H1 (cell line): ENCODE measurements around the gene CCDC7. TPM values are rescaled to one million over a fixed set of nuclear protein-coding genes. Genes with fewer than 3 reads are reported as not detected.

Experiments used
- CTCF ChIA-PET: fragments of 300-600 bp; sonication (Branson Sonifier 250); formaldehyde crosslinking; loops from one replicate; lab custom pipeline; 2021; ENCODE audit not compliant: partially characterized antibody; lab: Charles Lee
- POLR2A ChIA-PET: fragments of 300-600 bp; sonication (Branson Sonifier 250); formaldehyde crosslinking; loops from one replicate; lab custom pipeline; 2021; ENCODE audit warnings: inconsistent platforms; ENCODE audit not compliant: partially characterized antibody; lab: Charles Lee
- DNase-seq, 2 experiments: peaks; one replicate each; pipeline versions ENCODE4 v3.0.0 to v3.0.0-alpha.2; 2010 to 2022; ENCODE audit warnings: low spot score in 2 of 2, low read depth in 1 of 2, mixed read lengths in 1 of 2
- FAIRE-seq: peaks from 2 replicates; lab custom pipeline; 2011; peaks lifted over from hg19 to GRCh38; lab: Jason Lieb, UNC
- H2AFZ ChIP-seq: 2 replicates; pipeline ENCODE4 v1.8.1; 2012; ENCODE audit warnings: low read length, inconsistent platforms
- H2AK5ac ChIP-seq: 2 replicates; pipeline ENCODE4 v1.6.1; 2013; ENCODE audit warnings: low read depth, low read length
- H2BK120ac ChIP-seq: replicated peaks from 2 replicates; pipeline ENCODE3; 2013; ENCODE audit warnings: low read depth, low read length, inconsistent platforms
- H2BK12ac ChIP-seq: 2 replicates; pipeline ENCODE4 v1.6.1; 2013; ENCODE audit warnings: low read depth, low read length
- H2BK15ac ChIP-seq: 2 replicates; pipeline ENCODE4 v1.6.1; 2013; ENCODE audit warnings: low read length
- H2BK20ac ChIP-seq: 2 replicates; pipeline ENCODE4 v1.6.1; 2013; ENCODE audit warnings: low read length
- H2BK5ac ChIP-seq: 2 replicates; pipeline ENCODE4 v1.6.1; 2013; ENCODE audit warnings: low read depth, low read length
- H3K14ac ChIP-seq: 2 replicates; pipeline ENCODE4 v1.6.1; 2013; ENCODE audit warnings: inconsistent platforms; ENCODE audit not compliant: insufficient read length
- H3K18ac ChIP-seq: 2 replicates; pipeline ENCODE4 v1.6.1; 2013; ENCODE audit warnings: low read length; ENCODE audit errors: extremely low read depth
- H3K23ac ChIP-seq: 2 replicates; pipeline ENCODE4 v1.6.1; 2013; ENCODE audit warnings: inconsistent platforms; ENCODE audit not compliant: insufficient read length
- H3K23me2 ChIP-seq: 2 replicates; pipeline ENCODE4 v1.6.1; 2013; ENCODE audit warnings: low read depth, low read length
- H3K27ac ChIP-seq: 2 replicates; pipeline ENCODE4 v1.6.1; 2011; ENCODE audit warnings: low read depth, low read length, inconsistent platforms
- H3K27me3 ChIP-seq, 4 experiments: replicated peaks in 1 of 4; 1 replicate in 1 of 4; 2 replicates in 3 of 4; pipeline versions ENCODE4 v1.6.1 to v1.8.1; 2011 to 2013; ENCODE audit warnings: low read length in 3 of 4, mild to moderate bottlenecking in 3 of 4, inconsistent platforms in 2 of 4, mixed read lengths in 2 of 4, moderate library complexity in 1 of 4; ENCODE audit not compliant: control insufficient read depth in 3 of 4, insufficient read depth in 3 of 4; ENCODE audit errors: extremely low read depth in 1 of 4
- H3K36me3 ChIP-seq, 4 experiments: 2 replicates each; pipeline versions ENCODE4 v1.6.1 to v1.8.1; 2011 to 2013; ENCODE audit warnings: mild to moderate bottlenecking in 4 of 4, low read length in 3 of 4, moderate library complexity in 2 of 4, control low read depth in 1 of 4, inconsistent platforms in 1 of 4; ENCODE audit not compliant: insufficient read depth in 4 of 4, control insufficient read depth in 2 of 4
- H3K4ac ChIP-seq: replicated peaks from 2 replicates; pipeline ENCODE3; 2013; ENCODE audit warnings: low read length, low read depth, mixed read lengths, inconsistent platforms; ENCODE audit not compliant: insufficient read length
- H3K4me1 ChIP-seq, 4 experiments: replicated peaks in 1 of 4; 1 replicate in 1 of 4; 2 replicates in 3 of 4; pipeline versions ENCODE4 v1.6.1 to v1.8.1; 2011 to 2013; ENCODE audit warnings: low read length in 3 of 4, inconsistent platforms in 2 of 4, mixed read lengths in 1 of 4; ENCODE audit not compliant: insufficient read depth in 4 of 4, control insufficient read depth in 3 of 4
- H3K4me2 ChIP-seq, 2 experiments: 2 replicates each; pipeline versions ENCODE4 v1.6.1 to v1.8.1; 2011 to 2013; ENCODE audit warnings: low read depth in 2 of 2, low read length in 2 of 2, control low read depth in 1 of 2, inconsistent platforms in 1 of 2, mild to moderate bottlenecking in 1 of 2; ENCODE audit not compliant: insufficient read depth in 1 of 2
- H3K4me3 ChIP-seq, 4 experiments: fragments of 200-600, 300-600 bp in 1 of 4; sonication (generic), shearing (Covaris generic), sonication (Bioruptor Twin) in 1 of 4; 2 replicates each; pipeline versions ENCODE4 v1.5.1 to v1.8.1; 2011 to 2016; ENCODE audit warnings: low read length in 4 of 4, low read depth in 3 of 4, control low read depth in 2 of 4, inconsistent platforms in 2 of 4, mild to moderate bottlenecking in 2 of 4, mixed read lengths in 1 of 4, moderate library complexity in 1 of 4; ENCODE audit not compliant: insufficient read depth in 2 of 4; ENCODE audit errors: extremely low read depth in 1 of 4
- H3K56ac ChIP-seq: replicated peaks from 2 replicates; pipeline ENCODE3; 2013; ENCODE audit warnings: low read depth, mild to moderate bottlenecking, mixed read lengths, low read length, inconsistent platforms; ENCODE audit not compliant: insufficient read length
- H3K79me1 ChIP-seq: 2 replicates; pipeline ENCODE4 v1.6.1; 2013; ENCODE audit warnings: low read depth, low read length, control low read depth
- H3K79me2 ChIP-seq, 2 experiments: 2 replicates each; pipeline versions ENCODE4 v1.6.1 to v1.8.1; 2012 to 2013; ENCODE audit warnings: low read length in 2 of 2, mild to moderate bottlenecking in 2 of 2, inconsistent platforms in 1 of 2; ENCODE audit not compliant: insufficient read depth in 2 of 2, control insufficient read depth in 1 of 2
- H3K9ac ChIP-seq, 4 experiments: replicated peaks in 1 of 4; 1 replicate in 1 of 4; 2 replicates in 3 of 4; pipeline versions ENCODE4 v1.6.1 to v1.8.1; 2011 to 2013; ENCODE audit warnings: low read depth in 3 of 4, low read length in 3 of 4, control low read depth in 2 of 4, mild to moderate bottlenecking in 2 of 4, moderate library complexity in 2 of 4, inconsistent platforms in 1 of 4; ENCODE audit errors: extremely low read depth in 1 of 4
- H3K9me3 ChIP-seq, 2 experiments: 2 replicates each; pipeline versions ENCODE4 v1.6.1 to v1.8.1; 2012 to 2013; ENCODE audit warnings: mild to moderate bottlenecking in 2 of 2, moderate library complexity in 2 of 2, control low read depth in 1 of 2, inconsistent platforms in 1 of 2, low read depth in 1 of 2, low read length in 1 of 2, mixed read lengths in 1 of 2; ENCODE audit not compliant: insufficient read depth in 2 of 2
- H4K20me1 ChIP-seq, 2 experiments: replicated peaks in 1 of 2; 2 replicates each; pipeline versions ENCODE3 to v1.8.1; 2011 to 2013; ENCODE audit warnings: inconsistent platforms in 2 of 2, low read length in 2 of 2, mild to moderate bottlenecking in 1 of 2; ENCODE audit not compliant: insufficient read depth in 2 of 2, control insufficient read depth in 1 of 2
- H4K5ac ChIP-seq: 2 replicates; pipeline ENCODE4 v1.6.1; 2013; ENCODE audit warnings: low read length, low read depth, mixed read lengths, inconsistent platforms; ENCODE audit not compliant: insufficient read length
- H4K8ac ChIP-seq: 2 replicates; pipeline ENCODE4 v1.8.0; 2013; ENCODE audit warnings: mild to moderate bottlenecking, moderate library complexity, low read length, inconsistent platforms; ENCODE audit not compliant: insufficient read depth; ENCODE audit errors: extremely low read depth
- H4K91ac ChIP-seq: replicated peaks from 2 replicates; pipeline ENCODE3; 2013; ENCODE audit warnings: low read length, mixed read lengths, inconsistent platforms; ENCODE audit not compliant: insufficient read length
- ASH2L ChIP-seq: fragments of 200-600, 300-600 bp; sonication (generic); IDR thresholded peaks from one replicate; pipeline ENCODE4 v1.7.1; 2017; ENCODE audit warnings: low read length
- BACH1 ChIP-seq: IDR thresholded peaks from 2 replicates; pipeline ENCODE4 v1.6.1; 2012; ENCODE audit warnings: low read length, improper control_type of control experiment
- CBX8 ChIP-seq: fragments of 300-800, 300-1000 bp; sonication (generic); IDR thresholded peaks from 2 replicates; pipeline ENCODE4 v1.7.1; 2016; ENCODE audit warnings: low read depth, low read length, borderline replicate concordance
- CHD2 ChIP-seq: IDR thresholded peaks from 2 replicates; pipeline ENCODE4 v1.6.1; 2012; ENCODE audit warnings: low read length, improper control_type of control experiment
- EGR1 ChIP-seq: IDR thresholded peaks from 2 replicates; pipeline ENCODE4 v1.6.1; 2011; ENCODE audit warnings: low read depth, low read length, borderline replicate concordance
- FOSL1 ChIP-seq: IDR thresholded peaks from 2 replicates; pipeline ENCODE4 v1.6.1; 2011; ENCODE audit warnings: mild to moderate bottlenecking, low read depth, low read length, moderate library complexity; ENCODE audit not compliant: insufficient read depth
- HDAC6 ChIP-seq: IDR thresholded peaks from one replicate; pipeline ENCODE4 v1.7.1; 2012; ENCODE audit warnings: low read depth, mild to moderate bottlenecking, inconsistent platforms, low read length, moderate library complexity
- PHF8 ChIP-seq: fragments of 200-600 bp; sonication (generic); conservative IDR thresholded peaks from 2 replicates; pipeline ENCODE4 v1.7.1; 2012; ENCODE audit warnings: low read depth, mild to moderate bottlenecking, inconsistent platforms, low read length, moderate library complexity
- RNF2 ChIP-seq: fragments of 200-900, 300-1000 bp; sonication (generic); IDR thresholded peaks from 2 replicates; pipeline ENCODE4 v1.7.1; 2016; ENCODE audit warnings: borderline replicate concordance, low read depth, mild to moderate bottlenecking, antibody characterized with exemption, low read length; ENCODE audit not compliant: poor library complexity, severe bottlenecking; ENCODE audit errors: missing control alignments
- SP4 ChIP-seq: IDR thresholded peaks from 2 replicates; pipeline ENCODE4 v1.6.1; 2012; ENCODE audit warnings: low read length, inconsistent platforms
- TAF1 ChIP-seq: IDR thresholded peaks from 2 replicates; pipeline ENCODE4 v1.6.1; 2011; ENCODE audit warnings: mild to moderate bottlenecking, low read depth, low read length
- WGBS, 2 experiments: shearing (Covaris generic) in 1 of 2; methylation state at CpG; one replicate each; pipeline versions ENCODE4 v1.1.6 to v1.1.7; 2013 to 2015; ENCODE audit warnings: low lambda C conversion rate in 2 of 2, mixed read lengths in 2 of 2, inconsistent platforms in 1 of 2, low coverage in 1 of 2, missing lambda C conversion rate in 1 of 2; ENCODE audit not compliant: insufficient replicate concordance in 2 of 2, insufficient coverage in 1 of 2, insufficient read length in 1 of 2; ENCODE audit errors: extremely low coverage in 1 of 2, missing lambda C conversion rate in 1 of 2; 5-methylcytosine and 5-hydroxymethylcytosine counted together
- polyA plus RNA-seq, 7 experiments: library from polyadenylated mRNA; depleted of rRNA in 3 of 7; stranded (reverse) in 5 of 7; unstranded in 2 of 7; fragments of >200 nt in 5 of 7; fragments of 200-250 nt in 2 of 7; gene quantifications; 1 replicate in 5 of 7; 2 replicates in 1 of 7; 4 replicates in 1 of 7; pipeline versions ENCODE4 v1.2.1 to v1.2.3, GENCODE V29; 2011 to 2013; ENCODE audit warnings: missing spikeins in 2 of 7, mixed read lengths in 2 of 7
- total RNA-seq: library from RNA; stranded (reverse); fragmentation: NEBNext Ultra II Directional; extraction: Animal tissue kit (Norgen Biotek cat#: 25700); gene quantifications from 2 replicates; pipeline ENCODE4 v1.2.1, GENCODE V29; 2021
- TF ChIP-seq, protein P1 (sequence below): IDR thresholded peaks from 2 replicates; pipeline ENCODE4 v1.6.1; 2011; ENCODE audit warnings: low read depth, mild to moderate bottlenecking, low read length; ENCODE audit not compliant: insufficient read depth
- TF ChIP-seq, protein P2 (sequence below): IDR thresholded peaks from 2 replicates; pipeline ENCODE4 v1.6.1; 2011; ENCODE audit warnings: low read length, improper control_type of control experiment

Gene CCDC7
- total and polyA plus RNA-seq, 2 of the 8 experiments (the other 6 are each of a cell fraction or from before 2014, with no cell fraction given) = 0.18 to 0.74 TPM

GRCh38 chr10:32909456-32909855, 463.5 kb downstream of the CCDC7 start:
- no peaks in the 10 kb centered on the region for H3K4me1 ChIP-seq
- H4K20me1 ChIP-seq = no peaks in the 10 kb centered on the region
- DNase-seq (no peak), FAIRE-seq (no peak)
- WGBS, 2 experiments = 86% methylated on average over 1 of the region's 1 CpG; no CpG with 5 or more reads in 1 of the 2 experiments
- H2BK12ac ChIP-seq = no peak overlapping the region
- H3K14ac ChIP-seq = no peak overlapping the region
- no peaks in the 10 kb centered on the region for H3K79me2 ChIP-seq
- no peak overlapping the region for H2AFZ ChIP-seq
- H3K4me2 ChIP-seq = no peak overlapping the region
- H2BK20ac ChIP-seq = no peak overlapping the region
- H2BK15ac ChIP-seq = no peak overlapping the region
- no peaks in the 10 kb centered on the region for H3K9me3 ChIP-seq
- H4K5ac ChIP-seq = no peak overlapping the region
- no peak overlapping the region for H3K27ac ChIP-seq
- H3K4ac ChIP-seq = no peak overlapping the region
- no peak overlapping the region for H3K18ac ChIP-seq
- H3K9ac ChIP-seq = no peak overlapping the region
- ChIA-PET CTCF (no interaction called here), POLR2A (interaction anchor here (1.6 kb wide), 1 partner anchor 14 kb away, joined by 3 read pairs; no protein-coding TSS in a partner anchor)
- no peak overlapping the region for H4K91ac ChIP-seq
- no peak overlapping the region for H2BK5ac ChIP-seq
- H3K23ac ChIP-seq = no peak overlapping the region
- no peak overlapping the region for H2BK120ac ChIP-seq
- H3K27me3 ChIP-seq = no peaks in the 10 kb centered on the region
- no peak overlapping the region for H4K8ac ChIP-seq
- no peaks in the 10 kb centered on the region for H3K23me2 ChIP-seq
- H2AK5ac ChIP-seq = no peak overlapping the region
- H3K36me3 ChIP-seq = peaks cover 10 to 43% (median 27%) of the 10 kb centered on the region in 4 experiments; a peak in 7 of 8 replicates
- H3K4me3 ChIP-seq = no peak overlapping the region
- H3K56ac ChIP-seq = no peak overlapping the region
- H3K79me1 ChIP-seq = no peaks in the 10 kb centered on the region
- TF ChIP-seq FOSL1 = no peak
- TF ChIP-seq CHD2 = no peak
- no peak for TF ChIP-seq RNF2
- no peak for TF ChIP-seq BACH1
- no peak for TF ChIP-seq TAF1
- no peak for TF ChIP-seq ASH2L
- TF ChIP-seq, protein P1, sequence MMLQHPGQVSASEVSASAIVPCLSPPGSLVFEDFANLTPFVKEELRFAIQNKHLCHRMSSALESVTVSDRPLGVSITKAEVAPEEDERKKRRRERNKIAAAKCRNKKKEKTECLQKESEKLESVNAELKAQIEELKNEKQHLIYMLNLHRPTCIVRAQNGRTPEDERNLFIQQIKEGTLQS = no peak
- TF ChIP-seq, protein P2, sequence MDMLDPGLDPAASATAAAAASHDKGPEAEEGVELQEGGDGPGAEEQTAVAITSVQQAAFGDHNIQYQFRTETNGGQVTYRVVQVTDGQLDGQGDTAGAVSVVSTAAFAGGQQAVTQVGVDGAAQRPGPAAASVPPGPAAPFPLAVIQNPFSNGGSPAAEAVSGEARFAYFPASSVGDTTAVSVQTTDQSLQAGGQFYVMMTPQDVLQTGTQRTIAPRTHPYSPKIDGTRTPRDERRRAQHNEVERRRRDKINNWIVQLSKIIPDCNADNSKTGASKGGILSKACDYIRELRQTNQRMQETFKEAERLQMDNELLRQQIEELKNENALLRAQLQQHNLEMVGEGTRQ = no peak
- TF ChIP-seq SP4 = no peak
- TF ChIP-seq EGR1 = no peak
- no peak for TF ChIP-seq HDAC6
- no peak for TF ChIP-seq CBX8
- no peak for TF ChIP-seq PHF8
